ENCODE measurements around the gene TAP1. TPM values are rescaled to one million over a fixed set of nuclear protein-coding genes. Genes with fewer than 3 reads are reported as not detected.
"Not testable (repeated sequence)": the region's sequence is repeated elsewhere in the genome, so short reads cannot be mapped to it uniquely, and the experiment has no call there.

Gene TAP1
- 100 to 1,000 TPM; 296 to 298 TPM for total RNA-seq

DNA sequence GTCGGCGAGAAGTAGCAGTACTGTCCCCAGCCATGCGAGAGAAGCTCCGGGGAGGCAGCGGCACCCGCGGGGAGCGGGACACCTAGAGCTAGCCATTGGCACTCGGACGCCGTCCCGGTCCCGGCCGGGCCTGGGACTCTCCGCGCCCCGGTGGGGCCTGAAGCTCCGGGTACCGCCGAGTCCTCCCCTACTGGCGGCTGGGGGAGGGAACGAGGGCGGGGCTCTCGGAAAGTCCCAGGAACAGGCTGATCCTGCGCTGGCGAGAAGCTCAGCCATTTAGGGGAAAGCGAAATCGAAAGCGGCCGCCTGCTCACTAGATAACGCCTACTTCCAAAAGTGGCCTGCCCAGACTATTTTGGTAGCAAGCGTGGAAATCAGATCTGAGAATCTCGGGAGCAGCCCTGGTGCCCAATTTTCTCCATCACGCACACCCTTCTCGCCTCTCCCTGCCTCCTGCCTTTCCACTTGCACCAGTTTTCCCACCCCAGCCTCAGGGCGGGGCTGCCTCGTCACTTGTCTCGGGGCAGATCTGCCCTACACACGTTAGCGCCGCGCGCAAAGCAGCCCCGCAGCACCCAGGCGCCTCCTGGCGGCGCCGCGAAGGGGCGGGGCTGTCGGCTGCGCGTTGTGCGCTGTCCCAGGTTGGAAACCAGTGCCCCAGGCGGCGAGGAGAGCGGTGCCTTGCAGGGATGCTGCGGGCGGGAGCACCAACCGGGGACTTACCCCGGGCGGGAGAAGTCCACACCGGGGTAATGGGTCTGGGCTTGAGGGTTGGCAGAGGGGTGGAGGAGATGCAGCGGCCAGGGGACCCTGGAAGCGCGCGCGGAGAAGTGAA, at the start of gene TAP1, which contains the start of gene PSMB9:
TSS of gene TAP1 (minus strand) at position 164 of the 835 bp plus-strand sequence. CDS start at position 96, 68 bp downstream.
TSS of gene PSMB9 (plus strand) at position 652 of the 835 bp plus-strand sequence. CDS start at position 690, 38 bp downstream.
- CTCF ChIA-PET: interaction anchor here (1.0 to 8.1 kb wide), 8 partner anchors 12 to 129 kb away, joined by 3 to 146 read pairs (median 4); partner anchors contain the start of genes PSMB8 and TAP2
- POLR2A ChIA-PET: interaction anchor here (0.7 to 4.0 kb wide), 8 partner anchors 8 to 453 kb away, joined by 3 to 75 read pairs (median 10); partner anchors contain the start of genes HLA-DMA, PSMB8 and TAP2

DNA sequence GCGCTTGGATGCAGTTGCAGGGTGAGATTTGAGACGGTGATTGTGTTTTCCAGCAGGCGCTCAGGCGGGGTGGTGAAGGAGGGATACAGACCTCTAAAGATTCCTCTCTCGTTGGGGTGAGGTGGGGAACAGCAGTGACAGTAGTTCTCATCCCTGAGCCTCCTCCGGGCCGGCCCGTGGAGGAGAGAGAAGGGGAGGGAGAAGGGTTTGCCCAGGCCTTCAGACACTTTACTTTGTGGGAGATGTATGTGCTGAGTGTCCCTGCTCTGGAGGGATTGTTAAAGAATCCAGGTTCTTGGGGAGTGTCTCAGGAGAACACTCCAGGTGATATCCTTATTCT, 41.5 kb upstream of the TAP1 start:
- CTCF ChIA-PET: interaction anchor here (0.6 to 4.3 kb wide), 10 partner anchors 10 to 341 kb away, joined by 3 to 26 read pairs (median 6); partner anchors contain the start of genes HLA-DMA and TAP2
- POLR2A ChIA-PET: interaction anchor here (0.5 to 2.1 kb wide), 5 partner anchors 20 to 77 kb away, joined by 3 to 31 read pairs (median 6); partner anchors contain the start of gene BRD2

- POLR2A ChIA-PET: interaction anchor here (0.6 to 2.1 kb wide), 7 partner anchors 21 to 86 kb away, joined by 3 to 31 read pairs (median 5); partner anchors contain the start of gene BRD2
- CTCF ChIA-PET: interaction anchor here (0.6 to 4.3 kb wide), 11 partner anchors 9 to 342 kb away, joined by 3 to 26 read pairs (median 5); partner anchors contain the start of genes PSMB9, TAP1 and TAP2
Observed at GRCh38 chr6:32894085-32895005, 40.8 kb upstream of the TAP1 start.

- CTCF ChIA-PET: interaction anchor here (1.2 to 1.3 kb wide), 2 partner anchors 43 to 94 kb away, joined by 4 to 6 read pairs; no protein-coding TSS in a partner anchor
- POLR2A ChIA-PET: no interaction called here
Observed at GRCh38 chr6:32890831-32891230, 37.3 kb upstream of the TAP1 start.

DNA sequence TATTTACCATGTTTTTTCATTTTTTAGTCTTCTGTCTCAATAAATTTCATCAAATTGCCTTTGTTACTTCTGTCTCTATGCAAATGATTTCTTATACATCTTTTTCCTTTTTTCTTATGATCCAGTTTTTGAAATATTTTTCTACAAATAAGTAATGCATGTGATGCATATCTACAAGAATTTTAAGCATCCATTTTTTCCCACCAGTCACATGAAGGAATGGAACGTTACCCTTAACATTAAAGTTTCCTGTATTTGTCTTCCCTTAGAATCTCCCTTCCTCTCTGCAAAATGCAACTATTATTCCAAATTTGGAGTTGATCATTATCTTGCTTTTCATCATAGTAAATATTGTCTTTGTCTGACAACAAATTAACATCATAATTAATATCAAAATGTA, 36.0 kb upstream of the TAP1 start:
- CTCF ChIA-PET: interaction anchor here (1.2 to 1.3 kb wide), 2 partner anchors 44 to 95 kb away, joined by 4 to 6 read pairs; no protein-coding TSS in a partner anchor

DNA sequence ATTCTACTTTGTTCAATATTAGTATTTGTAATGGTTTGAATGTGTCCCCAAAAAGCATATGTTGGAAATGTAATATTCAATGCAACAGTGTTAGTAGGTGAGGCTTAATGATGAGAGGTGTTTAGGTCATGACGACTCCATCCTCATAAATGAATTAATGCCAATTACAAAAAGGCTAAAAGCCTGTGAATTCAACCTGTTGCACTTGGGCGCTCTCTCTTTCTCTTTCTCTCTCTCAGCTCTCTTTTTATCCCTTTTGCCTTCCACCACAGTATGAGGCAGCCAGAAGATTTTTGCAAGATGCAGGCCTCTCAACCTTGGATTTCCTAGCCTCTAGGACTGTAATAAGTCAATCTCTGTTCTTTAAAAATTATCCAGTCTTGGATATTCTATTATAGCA, 35.1 kb upstream of the TAP1 start:
- ChIA-PET POLR2A (no interaction called here), CTCF (interaction anchor here (1.5 kb wide), 1 partner anchor 59 kb away, joined by 3 read pairs; no protein-coding TSS in a partner anchor)

More for the DNA sequence above, 36.0 kb upstream of the TAP1 start:
- POLR2A ChIA-PET: no interaction called here

DNA sequence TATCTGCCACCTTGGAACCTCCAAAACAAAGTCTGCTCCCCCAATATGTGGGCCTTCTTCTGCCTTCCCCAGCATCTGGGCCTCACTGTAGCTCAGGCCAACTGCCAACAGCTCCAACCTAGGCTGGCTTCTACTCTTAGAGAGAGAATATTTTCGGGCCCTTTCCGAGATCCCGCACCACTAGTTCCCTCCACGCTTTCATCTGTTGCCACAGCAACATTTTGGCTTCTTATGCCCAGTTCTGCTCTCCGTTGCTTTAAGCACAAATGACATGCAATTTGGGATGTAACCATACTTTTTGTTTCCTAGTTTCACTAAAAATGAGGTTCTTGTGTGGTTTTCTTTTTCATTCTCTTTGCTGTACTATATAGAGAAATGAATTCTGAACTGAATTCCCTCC, 34.1 kb upstream of the TAP1 start:
- CTCF ChIA-PET: interaction anchor here (1.5 kb wide), 1 partner anchor 60 kb away, joined by 3 read pairs; no protein-coding TSS in a partner anchor

DNA sequence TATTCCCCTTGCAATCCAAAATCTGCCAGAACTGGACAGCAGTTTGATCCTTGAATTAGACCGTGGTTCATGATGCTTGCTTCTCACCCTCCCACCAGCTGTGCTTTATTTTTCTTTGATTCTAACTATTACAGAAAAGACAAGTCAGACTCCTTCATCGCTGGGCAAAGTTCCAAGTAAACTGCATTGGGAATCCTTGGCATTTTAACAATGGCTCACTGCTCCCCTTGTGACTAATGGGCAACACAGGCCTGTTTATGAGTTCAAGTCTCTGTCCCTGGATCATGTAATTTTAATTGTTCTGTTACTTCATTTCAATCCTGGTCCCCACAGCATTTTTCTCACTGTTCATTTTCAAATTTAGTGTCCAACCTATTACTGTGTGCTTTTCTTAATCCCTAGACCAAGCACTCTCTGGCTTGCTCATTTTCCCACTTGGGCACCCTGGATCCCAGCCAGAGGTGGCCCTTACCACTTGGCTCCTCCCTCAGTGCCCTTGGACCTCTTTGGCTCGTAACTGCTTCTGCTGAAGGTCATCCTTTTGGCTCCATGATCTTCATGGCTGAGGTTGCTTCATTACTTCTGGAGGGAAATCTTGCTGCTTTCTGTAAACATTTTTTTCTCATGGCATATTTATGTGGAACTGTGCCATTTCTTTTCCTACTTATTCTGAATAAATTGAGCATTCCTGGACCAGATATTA, 33.3 kb upstream of the TAP1 start:
- ChIA-PET CTCF (interaction anchor here (0.9 to 5.3 kb wide), 12 partner anchors 18 to 114 kb away, joined by 3 to 35 read pairs (median 4); partner anchors contain the start of genes HLA-DMA and TAP2), POLR2A (interaction anchor here (0.6 to 1.0 kb wide), 2 partner anchors 98 to 259 kb away, joined by 3 read pairs; no protein-coding TSS in a partner anchor)

More for the DNA sequence above, 34.1 kb upstream of the TAP1 start:
- POLR2A ChIA-PET: no interaction called here

GRCh38 chr6:32885698-32886286, 32.3 kb upstream of the TAP1 start:
- POLR2A ChIA-PET: interaction anchor here (0.6 to 1.0 kb wide), 3 partner anchors 86 to 258 kb away, joined by 3 read pairs; no protein-coding TSS in a partner anchor
- CTCF ChIA-PET: interaction anchor here (0.5 to 5.3 kb wide), 17 partner anchors 9 to 422 kb away, joined by 3 to 35 read pairs (median 4); partner anchors contain the start of genes HLA-DMA and TAP2

- POLR2A ChIA-PET: no interaction called here
- CTCF ChIA-PET: interaction anchor here (5.3 kb wide), 1 partner anchor 70 kb away, joined by 24 read pairs; the partner anchor contains the start of gene HLA-DMA
Observed at GRCh38 chr6:32883789-32884188, 30.3 kb upstream of the TAP1 start.

- CTCF ChIA-PET: interaction anchor here (1.0 to 5.3 kb wide), 4 partner anchors 15 to 183 kb away, joined by 3 to 24 read pairs (median 3); partner anchors contain the start of genes HLA-DMA and TAP2
- POLR2A ChIA-PET: interaction anchor here (1.1 kb wide), 1 partner anchor 91 kb away, joined by 4 read pairs; no protein-coding TSS in a partner anchor
Observed at GRCh38 chr6:32882879-32883250, 29.4 kb upstream of the TAP1 start.

GRCh38 chr6:32880962-32881361, 27.5 kb upstream of the TAP1 start:
- POLR2A ChIA-PET: not testable (repeated sequence)

GRCh38 chr6:32879691-32880090, 26.2 kb upstream of the TAP1 start:
- POLR2A ChIA-PET: no interaction called here

More at GRCh38 chr6:32880962-32881361, 27.5 kb upstream of the TAP1 start:
- CTCF ChIA-PET: interaction anchor here (0.7 to 1.0 kb wide), 2 partner anchors 13 to 85 kb away, joined by 3 read pairs; no protein-coding TSS in a partner anchor

DNA sequence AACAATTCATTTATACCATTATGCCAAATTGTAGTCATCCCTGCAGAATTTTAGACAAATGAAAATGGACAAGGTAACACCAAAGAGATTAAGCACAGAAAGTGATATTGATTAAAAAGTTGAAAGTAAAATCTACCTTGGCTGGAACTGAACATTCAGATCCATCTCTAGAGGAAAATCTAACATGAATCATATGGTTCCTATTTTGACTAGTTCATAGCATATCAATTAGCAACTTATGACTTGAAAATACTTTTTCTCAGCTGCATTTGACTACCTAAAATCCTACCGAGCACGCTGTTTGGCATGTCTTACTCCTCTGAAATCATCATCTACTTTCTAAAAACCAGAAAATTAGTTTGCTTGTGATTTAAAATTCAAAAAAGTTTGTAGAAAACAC, 23.1 kb upstream of the TAP1 start:
- ChIA-PET POLR2A (interaction anchor here (0.6 kb wide), 1 partner anchor 62 kb away, joined by 4 read pairs; no protein-coding TSS in a partner anchor), CTCF (interaction anchor here (1.1 to 1.4 kb wide), 2 partner anchors 38 to 71 kb away, joined by 3 to 4 read pairs; partner anchors contain the start of gene TAP2)

More at GRCh38 chr6:32879691-32880090, 26.2 kb upstream of the TAP1 start:
- CTCF ChIA-PET: interaction anchor here (0.6 to 1.4 kb wide), 3 partner anchors 12 to 41 kb away, joined by 3 to 4 read pairs (median 4); partner anchors contain the start of gene TAP2

DNA sequence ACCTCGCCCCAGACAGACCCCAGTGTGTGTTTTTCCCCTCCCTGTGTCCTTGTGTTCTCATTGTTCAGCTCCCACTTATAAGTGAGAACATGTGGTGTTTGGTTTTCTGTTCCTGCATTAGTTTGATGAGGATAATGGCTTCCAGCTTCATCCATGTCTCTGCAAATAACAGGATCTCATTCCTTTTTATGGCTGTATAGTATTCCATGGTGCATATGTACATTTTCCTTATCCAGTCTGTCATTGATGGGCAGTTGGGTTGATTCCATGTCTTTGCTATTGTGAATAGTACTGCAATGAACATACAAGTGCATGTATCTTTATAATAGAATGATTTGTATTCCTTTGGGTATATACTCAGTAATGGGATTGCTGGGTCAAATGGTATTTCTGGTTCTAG, 20.4 kb upstream of the TAP1 start:
- POLR2A ChIA-PET, CTCF ChIA-PET: not testable (repeated sequence)

DNA sequence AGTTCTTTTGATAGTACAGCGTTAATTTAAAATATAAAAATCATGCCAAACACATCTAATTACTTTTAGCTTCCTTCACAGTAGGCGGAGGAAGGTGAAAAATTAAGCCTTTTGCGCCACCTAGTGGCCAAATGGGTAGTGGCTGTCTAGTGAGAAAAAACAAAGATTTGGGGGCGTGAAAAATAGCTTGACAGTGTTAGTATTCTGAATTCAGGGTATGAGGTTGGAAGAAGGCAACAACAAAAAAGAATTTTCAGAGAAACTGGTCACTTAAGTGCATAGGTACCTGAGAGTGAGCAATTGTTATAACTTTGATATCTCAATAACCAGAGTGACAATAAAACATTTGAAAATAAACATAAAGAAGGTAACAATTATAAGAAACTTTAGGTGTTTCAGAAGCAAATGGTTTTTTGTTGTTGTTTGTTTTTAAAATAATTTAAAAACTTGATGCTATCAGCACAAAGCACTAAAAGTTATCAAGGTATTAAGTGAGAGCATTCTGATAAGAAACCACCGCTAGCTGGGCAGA, 14.8 kb upstream of the TAP1 start:
- ChIA-PET POLR2A (interaction anchor here (0.8 to 3.2 kb wide), 6 partner anchors 10 to 104 kb away, joined by 3 to 34 read pairs (median 6); partner anchors contain the start of genes PSMB8 and TAP2), CTCF (interaction anchor here (0.6 to 6.6 kb wide), 20 partner anchors 12 to 458 kb away, joined by 3 to 74 read pairs (median 4); partner anchors contain the start of genes PSMB8, PSMB9, TAP1 and TAP2)

All from activated CD8-positive, alpha-beta memory T cell treated with anti-CD3 and anti-CD28 coated beads for 36 hours (primary cell).